ENCODE data around the gene CENPP.
A peak's percentile ranks its signal among the peaks of the same experiment; 100 is the strongest.

Gene CENPP

GRCh38 chr9:92325269-92325990 is at the start of gene CENPP, which contains the start of gene NOL8:
Gene CENPP (plus strand): TSS chr9:92325953.
Gene NOL8 (minus strand): TSS chr9:92325350. CDS start chr9:92324161, 1,189 bp downstream.
- TF ChIP-seq POLR2A (IDR thresholded peaks at IDR 0.05; ENCODE audit: low read length) (peak; percentile 77), GATA1 (IDR thresholded peaks at IDR 0.05; ENCODE audit: low read depth, low read length) (no peak)
- peak; percentile 91 to 95 for DNase-seq

DNA sequence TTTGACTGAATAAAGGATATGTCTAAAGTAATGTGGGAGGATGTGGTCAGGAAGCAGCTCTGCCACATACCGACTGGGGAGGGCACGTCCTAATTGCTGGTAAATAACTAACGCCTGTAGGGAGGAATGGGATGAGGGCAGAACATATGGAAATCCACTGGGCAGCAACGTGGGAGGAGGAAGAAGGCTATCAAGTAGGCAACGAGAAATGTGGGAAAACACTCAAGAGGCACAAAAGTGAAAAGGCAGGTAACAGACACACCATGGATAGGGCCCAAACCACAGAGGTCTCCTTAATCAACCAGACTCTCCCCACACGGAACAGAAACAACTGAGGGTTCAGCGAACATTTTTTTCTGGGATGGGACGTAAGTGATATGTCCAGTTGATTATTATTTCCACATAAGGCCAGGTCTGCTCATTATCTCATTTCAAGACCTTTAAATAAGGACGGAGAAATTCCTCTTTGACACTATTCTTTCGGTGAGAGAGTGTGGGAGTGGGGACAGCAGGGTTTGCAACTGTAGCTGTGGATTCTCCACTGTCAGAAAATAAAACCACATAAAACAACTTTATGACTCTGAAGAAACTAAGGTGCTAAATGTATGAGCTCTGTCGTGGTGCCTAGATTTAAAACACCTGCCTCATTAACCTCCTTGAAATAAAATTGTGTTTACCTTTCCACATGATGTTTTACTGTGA is 49.3 kb upstream of the CENPP start:
- no peak for TF ChIP-seq GATA1 (IDR thresholded peaks at IDR 0.05; ENCODE audit: low read depth, low read length)
- TF ChIP-seq POLR2A (IDR thresholded peaks at IDR 0.05; ENCODE audit: low read length) = no peak
- no peak for DNase-seq

DNA sequence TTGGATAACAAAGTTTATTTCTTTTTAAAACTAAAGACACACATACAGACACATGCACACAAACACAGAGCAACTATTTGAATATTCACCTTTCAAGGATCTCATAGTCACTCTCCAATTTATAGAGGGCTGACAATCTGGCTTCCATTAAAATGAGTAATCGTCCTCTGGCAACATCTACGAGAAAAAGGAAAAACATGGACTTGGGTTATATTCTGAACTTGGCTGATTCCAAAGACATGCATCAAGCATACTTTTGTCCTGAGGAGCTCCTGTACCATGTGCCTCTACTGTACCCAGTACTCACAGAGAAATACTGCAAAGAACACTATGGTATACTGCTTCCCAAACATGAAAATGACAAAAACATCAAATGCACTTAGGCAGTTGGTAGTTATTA is 47.6 kb upstream of the CENPP start:
- DNase-seq = no peak
- TF ChIP-seq GATA1 (IDR thresholded peaks at IDR 0.05; ENCODE audit: low read depth, low read length) (no peak), POLR2A (IDR thresholded peaks at IDR 0.05; ENCODE audit: low read length) (no peak)

DNA sequence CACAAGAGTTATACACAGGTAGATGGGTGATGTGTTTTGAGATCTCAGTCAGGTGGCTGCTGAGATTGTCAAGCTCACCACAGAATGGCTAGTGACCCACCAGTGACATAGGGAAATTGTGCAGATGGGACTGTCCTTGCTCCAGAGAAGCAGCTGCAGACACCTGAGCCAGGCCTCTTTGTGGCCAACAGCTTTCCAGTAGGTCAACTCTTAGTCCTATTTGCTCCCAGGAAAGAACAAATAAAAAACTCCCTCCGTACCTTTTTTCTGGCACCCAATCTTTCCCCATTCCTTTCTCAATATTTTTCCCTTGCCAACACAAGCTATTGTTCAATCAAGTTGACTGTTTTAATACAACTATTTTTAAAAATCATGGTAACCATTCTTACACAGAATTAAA is 46.5 kb upstream of the CENPP start:
- no peak for DNase-seq
- TF ChIP-seq POLR2A (IDR thresholded peaks at IDR 0.05; ENCODE audit: low read length) (no peak), GATA1 (IDR thresholded peaks at IDR 0.05; ENCODE audit: low read depth, low read length) (no peak)

GRCh38 chr9:92289708-92290390 is 35.9 kb upstream of the CENPP start:
- no peak for TF ChIP-seq GATA1 (IDR thresholded peaks at IDR 0.05; ENCODE audit: low read depth, low read length)
- TF ChIP-seq POLR2A (IDR thresholded peaks at IDR 0.05; ENCODE audit: low read length) = no peak
- DNase-seq = no peak

- TF ChIP-seq POLR2A (IDR thresholded peaks at IDR 0.05; ENCODE audit: low read length) = no peak
- no peak for DNase-seq
Observed at GRCh38 chr9:92290785-92291429, 34.8 kb upstream of the CENPP start.

- TF ChIP-seq GATA1 (IDR thresholded peaks at IDR 0.05; ENCODE audit: low read depth, low read length) (no peak), POLR2A (IDR thresholded peaks at IDR 0.05; ENCODE audit: low read length) (no peak)
- DNase-seq = peak; percentile 33 to 62
Observed at GRCh38 chr9:92291577-92291976, 34.2 kb upstream of the CENPP start.

GRCh38 chr9:92292338-92293074 is 33.2 kb upstream of the CENPP start:
- TF ChIP-seq POLR2A (IDR thresholded peaks at IDR 0.05; ENCODE audit: low read length) (no peak), GATA1 (IDR thresholded peaks at IDR 0.05; ENCODE audit: low read depth, low read length) (no peak)
- peak; percentile 31 to 58 for DNase-seq

GRCh38 chr9:92293075-92293354 is 32.7 kb upstream of the CENPP start:
- TF ChIP-seq GATA1 (IDR thresholded peaks at IDR 0.05; ENCODE audit: low read depth, low read length) (no peak), POLR2A (IDR thresholded peaks at IDR 0.05; ENCODE audit: low read length) (no peak)
- peak in 1 of 2 experiments; percentile 66 for DNase-seq

- TF ChIP-seq GATA1 (IDR thresholded peaks at IDR 0.05; ENCODE audit: low read depth, low read length) (no peak), POLR2A (IDR thresholded peaks at IDR 0.05; ENCODE audit: low read length) (peak; percentile 97)
- peak; percentile 99 for DNase-seq
Observed at GRCh38 chr9:92293452-92294296, 32.1 kb upstream of the CENPP start, which contains the start of gene IARS1. Gene IARS1 (minus strand): TSS chr9:92293697. CDS start chr9:92289419, 4,278 bp downstream.

- TF ChIP-seq GATA1 (IDR thresholded peaks at IDR 0.05; ENCODE audit: low read depth, low read length) (no peak), POLR2A (IDR thresholded peaks at IDR 0.05; ENCODE audit: low read length) (no peak)
- peak; percentile 63 for DNase-seq
Observed at GRCh38 chr9:92294297-92294676, 31.5 kb upstream of the CENPP start.

GRCh38 chr9:92295240-92295790 is 30.4 kb upstream of the CENPP start:
- TF ChIP-seq GATA1 (IDR thresholded peaks at IDR 0.05; ENCODE audit: low read depth, low read length) = peak; percentile 27
- peak; percentile 79 for TF ChIP-seq POLR2A (IDR thresholded peaks at IDR 0.05; ENCODE audit: low read length)

More at GRCh38 chr9:92295240-92295790, 30.4 kb upstream of the CENPP start:
- peak; percentile 77 to 94 for DNase-seq

Data from erythroblast (primary cell).